SK-N-MC (cell line): ENCODE results near the gene SFXN5.

Experiments
- DNase-seq: peaks from one replicate; pipeline ENCODE4 v3.0.0-alpha.2; 2011; ENCODE audit warnings: low read depth, low spot score
- H3K27ac ChIP-seq: fragments of 200-600 bp; sonication (generic); 2 replicates; pipeline ENCODE4 v1.5.1; 2016; ENCODE audit warnings: mixed run types
- H3K36me3 ChIP-seq: fragments of 200-600 bp; sonication (generic); 2 replicates; pipeline ENCODE4 v1.6.1; 2017; ENCODE audit warnings: antibody characterized with exemption, low read length, mixed read lengths; ENCODE audit not compliant: insufficient read depth
- H3K4me3 ChIP-seq: fragments of 200-600 bp; sonication (generic); 2 replicates; pipeline ENCODE4 v1.5.1; 2016
- H3K9ac ChIP-seq: fragments of 200-600 bp; sonication (generic); 2 replicates; pipeline ENCODE4 v1.8.0; 2017; ENCODE audit warnings: mixed run types, mixed read lengths; ENCODE audit not compliant: insufficient read length
- H3K9me3 ChIP-seq: fragments of 200-600 bp; sonication (generic); 2 replicates; pipeline ENCODE4 v1.6.1; 2017; ENCODE audit warnings: low read depth, mild to moderate bottlenecking, antibody characterized with exemption, low read length, moderate library complexity, mixed read lengths
- EZH2 ChIP-seq: fragments of 200-600 bp; sonication (generic); IDR thresholded peaks from one replicate; pipeline ENCODE4 v1.6.1; 2017; ENCODE audit warnings: antibody characterized with exemption
- FOXP2 ChIP-seq: optimal IDR thresholded peaks from 2 replicates; pipeline ENCODE3; 2011; ENCODE audit warnings: mild to moderate bottlenecking, moderate library complexity; ENCODE audit not compliant: insufficient read depth; ENCODE audit errors: extremely low read length, control extremely low read depth
- POLR2AphosphoS5 ChIP-seq: IDR thresholded peaks from 2 replicates; pipeline ENCODE4 v1.6.1; 2012; ENCODE audit warnings: mild to moderate bottlenecking, low read depth, low read length, borderline replicate concordance

Gene SFXN5

GRCh38 chr2:72973137-72973535 lies 98.4 kb downstream of the SFXN5 start:
- Histone ChIP-seq H3K9ac (no peak overlapping the region), H3K27ac (no peak overlapping the region), H3K4me3 (no peak overlapping the region), H3K9me3 (no peaks in the 10 kb centered on the region), H3K36me3 (no peaks in the 10 kb centered on the region)
- DNase-seq, result no peak
- TF ChIP-seq FOXP2 (no peak), POLR2AphosphoS5 (no peak), EZH2 (no peak)

- H3K36me3 ChIP-seq, result no peaks in the 10 kb centered on the region
- no peak overlapping the region for H3K27ac ChIP-seq
- TF ChIP-seq POLR2AphosphoS5 (no peak), EZH2 (no peak), FOXP2 (no peak)
- no peak overlapping the region for H3K4me3 ChIP-seq
- no peak overlapping the region for H3K9ac ChIP-seq
- DNase-seq, result no peak
- H3K9me3 ChIP-seq, result no peaks in the 10 kb centered on the region
Measured at GRCh38 chr2:72972352-72973136, 99.0 kb downstream of the SFXN5 start.

GRCh38 chr2:72971036-72971435 lies 100.5 kb downstream of the SFXN5 start:
- Histone ChIP-seq H3K27ac (no peak overlapping the region), H3K36me3 (no peaks in the 10 kb centered on the region), H3K9ac (no peak overlapping the region), H3K4me3 (no peak overlapping the region), H3K9me3 (no peaks in the 10 kb centered on the region)
- no peak for DNase-seq
- TF ChIP-seq FOXP2 (no peak), EZH2 (no peak), POLR2AphosphoS5 (no peak)

GRCh38 chr2:72969706-72970105 lies 101.8 kb downstream of the SFXN5 start:
- Histone ChIP-seq H3K27ac (no peak overlapping the region), H3K9ac (no peak overlapping the region), H3K9me3 (no peaks in the 10 kb centered on the region), H3K36me3 (no peaks in the 10 kb centered on the region), H3K4me3 (no peak overlapping the region)
- DNase-seq, result no peak
- TF ChIP-seq FOXP2 (no peak), POLR2AphosphoS5 (no peak), EZH2 (no peak)

- no peak overlapping the region for H3K9ac ChIP-seq
- TF ChIP-seq FOXP2, result no peak
- TF ChIP-seq EZH2, result no peak
- no peak for TF ChIP-seq POLR2AphosphoS5
- no peak overlapping the region for H3K27ac ChIP-seq
- no peaks in the 10 kb centered on the region for H3K36me3 ChIP-seq
- no peak overlapping the region for H3K4me3 ChIP-seq
- DNase-seq, result no peak
- no peaks in the 10 kb centered on the region for H3K9me3 ChIP-seq
Measured at GRCh38 chr2:72968286-72968685, 103.2 kb downstream of the SFXN5 start.

GRCh38 chr2:72965770-72966450 lies 105.6 kb downstream of the SFXN5 start:
- no peak for DNase-seq
- TF ChIP-seq EZH2 (no peak), POLR2AphosphoS5 (no peak), FOXP2 (no peak)

GRCh38 chr2:72965016-72965415 lies 106.5 kb downstream of the SFXN5 start:
- no peak overlapping the region for H3K9ac ChIP-seq
- H3K4me3 ChIP-seq, result no peak overlapping the region
- no peaks in the 10 kb centered on the region for H3K9me3 ChIP-seq
- H3K36me3 ChIP-seq, result no peaks in the 10 kb centered on the region
- no peak overlapping the region for H3K27ac ChIP-seq
- TF ChIP-seq POLR2AphosphoS5 (no peak), EZH2 (no peak), FOXP2 (no peak)
- DNase-seq, result no peak

More at GRCh38 chr2:72965770-72966450, 105.6 kb downstream of the SFXN5 start:
- Histone ChIP-seq H3K4me3 (no peak overlapping the region), H3K36me3 (no peaks in the 10 kb centered on the region), H3K27ac (no peak overlapping the region), H3K9ac (no peak overlapping the region), H3K9me3 (no peaks in the 10 kb centered on the region)

GRCh38 chr2:72964146-72964525 lies 107.4 kb downstream of the SFXN5 start:
- Histone ChIP-seq H3K36me3 (no peaks in the 10 kb centered on the region), H3K9me3 (no peaks in the 10 kb centered on the region), H3K9ac (no peak overlapping the region), H3K4me3 (no peak overlapping the region), H3K27ac (no peak overlapping the region)
- TF ChIP-seq POLR2AphosphoS5 (no peak), FOXP2 (no peak), EZH2 (no peak)
- DNase-seq, result no peak

- Histone ChIP-seq H3K36me3 (no peaks in the 10 kb centered on the region), H3K4me3 (no peak overlapping the region), H3K9ac (no peak overlapping the region), H3K9me3 (no peaks in the 10 kb centered on the region), H3K27ac (no peak overlapping the region)
- no peak for DNase-seq
- TF ChIP-seq EZH2 (no peak), POLR2AphosphoS5 (no peak), FOXP2 (no peak)
Measured at GRCh38 chr2:72963423-72964145, 107.9 kb downstream of the SFXN5 start.
